Stimulated activated CD4-positive, alpha-beta T cell treated with anti-CD3 and anti-CD28 coated beads, Interleukin-2, amount 100 ng/mL, for 4 hours (primary cell): ENCODE results near the gene GOSR1.

Experiments used
- DNase-seq: peaks from one replicate; pipeline ENCODE4 v3.0.0-alpha.2; 2020; ENCODE audit warnings: low read depth

The GOSR1 gene

DNA sequence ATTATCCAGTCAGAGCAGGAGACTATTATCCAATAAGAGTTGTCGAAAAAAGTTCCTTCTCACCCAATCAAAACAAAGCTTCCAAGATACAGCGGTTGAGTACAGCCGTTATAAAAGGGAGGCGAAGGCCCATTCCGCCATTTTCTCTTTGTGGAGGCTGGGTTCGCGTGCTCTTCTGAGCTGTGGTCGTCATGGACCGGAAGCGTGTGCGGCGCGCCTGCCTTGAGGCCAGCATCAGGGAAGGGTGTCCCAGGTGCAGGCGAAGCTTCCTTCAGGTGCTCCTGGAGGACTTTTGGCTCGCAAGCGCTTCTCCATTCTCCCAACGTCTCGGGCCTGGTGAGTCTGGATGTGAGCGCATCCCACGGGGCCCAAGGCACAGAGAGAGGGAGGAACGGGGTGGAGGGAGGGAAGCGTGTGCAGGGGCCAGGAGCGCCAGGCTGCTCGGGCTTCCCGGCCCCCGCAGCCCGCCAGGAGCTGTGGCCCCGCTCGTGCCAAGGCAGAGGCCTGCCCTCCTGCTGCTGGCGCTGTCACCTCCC, 99.2 kb downstream of the GOSR1 start:
- DNase-seq = no peak
